SK-N-SH (cell line): ENCODE measurements around the gene SAP30BP.

Experiments used
- EP300 ChIP-seq, 2 experiments: IDR thresholded peaks; 2 replicates each; pipeline versions ENCODE4 v1.4.0 to v1.6.1; 2012; ENCODE audit warnings: borderline replicate concordance in 1 of 2, low read depth in 1 of 2, low read length in 1 of 2
- SIN3A ChIP-seq: IDR thresholded peaks from 2 replicates; pipeline ENCODE4 v1.6.1; 2012; ENCODE audit warnings: low read depth, mild to moderate bottlenecking, low read length, moderate library complexity, borderline replicate concordance
- YY1 ChIP-seq: IDR thresholded peaks from 2 replicates; pipeline ENCODE4 v1.4.0; 2012; ENCODE audit warnings: low read depth, mild to moderate bottlenecking
- TF ChIP-seq, protein P1 (sequence below): fragments of 200-600 bp; sonication (generic); IDR thresholded peaks from 2 replicates; pipeline ENCODE4 v1.6.1; 2017; ENCODE audit warnings: antibody characterized with exemption, mild to moderate bottlenecking, moderate library complexity

DNA sequence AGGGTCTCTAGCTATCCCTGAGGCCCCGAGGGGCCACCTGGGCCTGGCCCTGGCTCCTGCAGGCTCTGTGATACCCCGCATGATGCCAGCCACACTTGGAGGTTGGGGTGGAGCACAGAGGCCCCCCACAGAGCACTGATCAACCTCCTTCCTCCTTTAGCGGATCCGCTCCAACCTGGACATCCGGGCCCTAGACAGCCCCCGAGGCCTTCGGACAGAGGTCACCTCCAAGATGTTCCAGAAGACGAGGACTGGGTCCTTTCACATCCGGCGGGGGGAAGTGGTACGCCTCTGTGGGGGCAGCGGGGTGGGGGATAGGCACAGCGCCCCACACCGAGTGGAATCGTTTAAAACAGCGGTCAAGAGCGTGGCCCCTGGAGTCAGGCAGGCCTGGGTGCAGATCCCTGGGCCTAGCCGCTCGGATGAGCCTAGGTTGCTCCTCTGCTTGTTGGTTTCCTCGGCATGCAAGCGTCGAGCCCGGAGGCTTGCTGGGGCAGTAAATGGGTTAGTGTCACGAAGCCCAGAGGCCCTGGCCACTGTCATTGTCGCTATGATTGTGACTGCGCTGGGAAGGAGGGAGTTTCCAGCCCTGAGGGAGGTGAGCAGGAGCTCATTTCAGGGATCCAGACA is 64.1 kb downstream of the SAP30BP start:
- TF ChIP-seq SIN3A: no peak
- TF ChIP-seq, protein P1, sequence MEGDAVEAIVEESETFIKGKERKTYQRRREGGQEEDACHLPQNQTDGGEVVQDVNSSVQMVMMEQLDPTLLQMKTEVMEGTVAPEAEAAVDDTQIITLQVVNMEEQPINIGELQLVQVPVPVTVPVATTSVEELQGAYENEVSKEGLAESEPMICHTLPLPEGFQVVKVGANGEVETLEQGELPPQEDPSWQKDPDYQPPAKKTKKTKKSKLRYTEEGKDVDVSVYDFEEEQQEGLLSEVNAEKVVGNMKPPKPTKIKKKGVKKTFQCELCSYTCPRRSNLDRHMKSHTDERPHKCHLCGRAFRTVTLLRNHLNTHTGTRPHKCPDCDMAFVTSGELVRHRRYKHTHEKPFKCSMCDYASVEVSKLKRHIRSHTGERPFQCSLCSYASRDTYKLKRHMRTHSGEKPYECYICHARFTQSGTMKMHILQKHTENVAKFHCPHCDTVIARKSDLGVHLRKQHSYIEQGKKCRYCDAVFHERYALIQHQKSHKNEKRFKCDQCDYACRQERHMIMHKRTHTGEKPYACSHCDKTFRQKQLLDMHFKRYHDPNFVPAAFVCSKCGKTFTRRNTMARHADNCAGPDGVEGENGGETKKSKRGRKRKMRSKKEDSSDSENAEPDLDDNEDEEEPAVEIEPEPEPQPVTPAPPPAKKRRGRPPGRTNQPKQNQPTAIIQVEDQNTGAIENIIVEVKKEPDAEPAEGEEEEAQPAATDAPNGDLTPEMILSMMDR: no peak
- TF ChIP-seq EP300 (IDR thresholded peaks at IDR 0.05; ENCODE audit: borderline replicate concordance in 1 of 2, low read depth in 1 of 2, low read length in 1 of 2): no peak
- no peak for TF ChIP-seq YY1
